ENCODE data around the gene LUM. TPM values are rescaled to one million over a fixed set of nuclear protein-coding genes. Genes with fewer than 3 reads are reported as not detected.

LUM gene
- total RNA-seq, 4 donors from 2014 or later = 1.3 to 12.7 (median 5.9) TPM

GRCh38 chr12:91098941-91099340 lies 12.4 kb downstream of the LUM start:
- in situ Hi-C loops (cut with MboI; ENCODE audit: low sequenced_read_pairs in 4 of 4) (no loop called here), intact Hi-C loops (cut with DNase I; ENCODE audit: low total_unique reads) (no loop called here)
- no peaks in the 10 kb centered on the region for H3K36me3 ChIP-seq
- no peak overlapping the region for H3K4me3 ChIP-seq
- no peak for TF ChIP-seq POLR2A (IDR thresholded peaks at IDR 0.05)
- no peak for TF ChIP-seq CTCF (IDR thresholded peaks at IDR 0.05 in 4 of 5, conservative IDR thresholded peaks at IDR 0.05 in 1 of 5)
- H3K27ac ChIP-seq = no peak overlapping the region
- H3K9me3 ChIP-seq = no peaks in the 10 kb centered on the region
- peak; percentile 56 to 74 for ATAC-seq
- no peaks in the 10 kb centered on the region for H3K4me1 ChIP-seq
- peak; percentile 3 to 25 for DNase-seq
- H3K27me3 ChIP-seq = no peaks in the 10 kb centered on the region

- no peak for ATAC-seq
- H3K4me3 ChIP-seq = no peak overlapping the region
- no peak overlapping the region for H3K27ac ChIP-seq
- intact Hi-C loops (cut with DNase I; ENCODE audit: low total_unique reads) (no loop called here), in situ Hi-C loops (cut with MboI; ENCODE audit: low sequenced_read_pairs in 4 of 4) (no loop called here)
- H3K36me3 ChIP-seq = no peaks in the 10 kb centered on the region
- H3K9me3 ChIP-seq = no peaks in the 10 kb centered on the region
- TF ChIP-seq POLR2A (IDR thresholded peaks at IDR 0.05) (no peak), CTCF (IDR thresholded peaks at IDR 0.05 in 4 of 5, conservative IDR thresholded peaks at IDR 0.05 in 1 of 5) (no peak)
- no peaks in the 10 kb centered on the region for H3K27me3 ChIP-seq
- DNase-seq = no peak
- H3K4me1 ChIP-seq = no peaks in the 10 kb centered on the region
These were observed 12.8 kb downstream of the LUM start for GRCh38 chr12:91098461-91098860.

- intact Hi-C loops (cut with DNase I; ENCODE audit: low total_unique reads) = no loop called here
- DNase-seq (no peak), ATAC-seq (no peak)
- Histone ChIP-seq H3K27me3 (no peaks in the 10 kb centered on the region), H3K4me3 (no peak overlapping the region), H3K4me1 (no peaks in the 10 kb centered on the region), H3K27ac (no peak overlapping the region), H3K36me3 (no peaks in the 10 kb centered on the region), H3K9me3 (no peaks in the 10 kb centered on the region)
- in situ Hi-C loops (cut with MboI; ENCODE audit: low sequenced_read_pairs in 4 of 4) = no loop called here
- TF ChIP-seq POLR2A (IDR thresholded peaks at IDR 0.05) (no peak), CTCF (IDR thresholded peaks at IDR 0.05 in 4 of 5, conservative IDR thresholded peaks at IDR 0.05 in 1 of 5) (no peak)
These were observed 16.3 kb downstream of the LUM start for GRCh38 chr12:91094957-91095356.

- DNase-seq (no peak), ATAC-seq (no peak)
- H3K27me3 ChIP-seq = no peaks in the 10 kb centered on the region
- TF ChIP-seq POLR2A (IDR thresholded peaks at IDR 0.05) (no peak), CTCF (IDR thresholded peaks at IDR 0.05 in 4 of 5, conservative IDR thresholded peaks at IDR 0.05 in 1 of 5) (no peak)
- intact Hi-C loops (cut with DNase I; ENCODE audit: low total_unique reads) (no loop called here), in situ Hi-C loops (cut with MboI; ENCODE audit: low sequenced_read_pairs in 4 of 4) (no loop called here)
- no peaks in the 10 kb centered on the region for H3K9me3 ChIP-seq
- no peak overlapping the region for H3K27ac ChIP-seq
- H3K36me3 ChIP-seq = no peaks in the 10 kb centered on the region
- no peak overlapping the region for H3K4me3 ChIP-seq
- H3K4me1 ChIP-seq = no peaks in the 10 kb centered on the region
These were observed 17.1 kb downstream of the LUM start for GRCh38 chr12:91094032-91094662.

GRCh38 chr12:91093341-91093740 lies 18.0 kb downstream of the LUM start:
- H3K4me3 ChIP-seq = no peak overlapping the region
- no peaks in the 10 kb centered on the region for H3K36me3 ChIP-seq
- intact Hi-C loops (cut with DNase I; ENCODE audit: low total_unique reads) = no loop called here
- no peak for DNase-seq
- H3K27me3 ChIP-seq = no peaks in the 10 kb centered on the region
- TF ChIP-seq CTCF (IDR thresholded peaks at IDR 0.05 in 4 of 5, conservative IDR thresholded peaks at IDR 0.05 in 1 of 5) (no peak), POLR2A (IDR thresholded peaks at IDR 0.05) (no peak)
- H3K4me1 ChIP-seq = no peaks in the 10 kb centered on the region
- H3K9me3 ChIP-seq = no peaks in the 10 kb centered on the region
- H3K27ac ChIP-seq = no peak overlapping the region
- no peak for ATAC-seq
- in situ Hi-C loops (cut with MboI; ENCODE audit: low sequenced_read_pairs in 4 of 4) = no loop called here

All from gastrocnemius medialis (tissue), 4 donors.